Measurements from ENCODE around the gene CA12.
"Not testable (repeated sequence)": the region's sequence is repeated elsewhere in the genome, so short reads cannot be mapped to it uniquely, and the experiment has no call there.

The CA12 gene

DNA sequence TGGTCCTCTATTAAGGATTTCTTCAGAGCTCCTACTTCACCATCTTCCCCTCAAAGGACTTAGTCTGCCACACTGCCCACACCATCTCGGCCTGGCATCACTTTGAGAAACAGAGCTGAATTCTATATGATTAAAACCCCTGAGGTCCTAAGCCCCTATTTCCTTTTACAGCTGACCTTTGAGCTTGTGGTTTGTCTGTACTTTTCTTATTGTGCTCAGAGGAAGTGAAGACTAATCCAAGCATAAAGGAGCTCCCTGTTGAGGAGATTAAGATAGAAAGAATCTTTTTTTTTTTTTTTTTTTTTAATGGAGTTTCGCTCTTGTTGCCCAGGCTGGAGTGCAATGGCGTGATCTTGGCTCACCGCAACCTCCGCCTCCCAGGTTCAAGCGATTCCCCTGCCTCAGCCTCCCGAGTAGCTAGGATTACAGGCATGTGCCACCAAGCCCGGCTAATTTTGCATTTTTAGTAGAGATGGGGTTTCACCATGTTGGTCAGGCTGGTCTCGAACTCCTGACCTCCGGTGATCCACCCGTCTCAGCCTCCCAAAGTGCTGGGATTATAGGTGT, 38.6 kb downstream of the CA12 start:
- not testable (repeated sequence) for H3K9me3 Mint-ChIP-seq; H3K4me3 Mint-ChIP-seq; DNase-seq (ENCODE audit: low spot score in 2 of 2); H3K4me1 Mint-ChIP-seq; ATAC-seq; H3K36me3 Mint-ChIP-seq; H3K27ac Mint-ChIP-seq

DNA sequence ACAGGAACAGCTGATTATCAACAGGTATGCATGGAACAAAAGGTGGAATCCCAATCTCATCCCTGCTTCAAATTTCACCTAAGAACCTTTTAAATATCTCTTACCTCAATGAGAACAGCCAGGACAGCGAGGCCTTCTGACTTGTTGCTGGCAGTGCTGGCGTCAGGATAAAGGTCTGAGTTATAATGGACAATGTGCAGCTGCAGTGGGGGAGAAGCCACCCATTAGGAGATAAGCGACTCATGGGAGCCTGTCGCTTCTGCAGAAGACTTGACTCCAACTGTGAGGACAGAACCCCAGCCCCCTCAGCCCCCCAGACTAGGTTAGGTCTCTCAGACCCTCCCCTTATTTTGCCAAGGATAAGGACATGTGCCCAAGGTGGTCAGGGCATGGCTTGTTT, 39.7 kb downstream of the CA12 start:
- no peak overlapping the region for H3K4me3 Mint-ChIP-seq
- ATAC-seq, result no peak
- no peak overlapping the region for H3K27ac Mint-ChIP-seq

DNA sequence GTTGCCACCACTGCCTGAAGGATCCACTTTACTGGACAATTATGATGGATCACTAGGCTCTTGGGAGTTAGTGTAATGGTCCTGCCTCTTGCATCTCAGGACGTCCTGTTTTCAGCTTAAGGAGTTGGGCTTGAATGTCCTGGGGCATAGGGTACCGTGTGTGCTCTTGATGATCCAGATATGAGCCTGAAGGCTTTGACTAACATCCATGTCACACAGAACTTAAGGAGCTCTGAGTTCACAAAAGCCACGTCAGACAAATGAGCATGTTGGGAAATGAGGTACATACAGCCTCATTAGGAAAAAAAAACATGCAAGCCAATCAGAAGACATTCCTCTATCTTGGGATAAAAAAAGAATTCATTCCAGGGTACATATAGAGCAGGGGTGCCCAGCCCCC, 40.8 kb downstream of the CA12 start:
- DNase-seq (ENCODE audit: low spot score in 2 of 2), result no peak
- no peaks in the 10 kb centered on the region for H3K36me3 Mint-ChIP-seq
- ATAC-seq, result no peak
- H3K27ac Mint-ChIP-seq, result no peak overlapping the region
- no peak overlapping the region for H3K4me3 Mint-ChIP-seq
- H3K9me3 Mint-ChIP-seq, result no peaks in the 10 kb centered on the region
- H3K4me1 Mint-ChIP-seq, result no peaks in the 10 kb centered on the region

More for the DNA sequence above, 39.7 kb downstream of the CA12 start:
- H3K36me3 Mint-ChIP-seq, result no peaks in the 10 kb centered on the region
- H3K9me3 Mint-ChIP-seq, result no peaks in the 10 kb centered on the region
- DNase-seq (ENCODE audit: low spot score in 2 of 2), result no peak
- H3K4me1 Mint-ChIP-seq, result no peaks in the 10 kb centered on the region

DNA sequence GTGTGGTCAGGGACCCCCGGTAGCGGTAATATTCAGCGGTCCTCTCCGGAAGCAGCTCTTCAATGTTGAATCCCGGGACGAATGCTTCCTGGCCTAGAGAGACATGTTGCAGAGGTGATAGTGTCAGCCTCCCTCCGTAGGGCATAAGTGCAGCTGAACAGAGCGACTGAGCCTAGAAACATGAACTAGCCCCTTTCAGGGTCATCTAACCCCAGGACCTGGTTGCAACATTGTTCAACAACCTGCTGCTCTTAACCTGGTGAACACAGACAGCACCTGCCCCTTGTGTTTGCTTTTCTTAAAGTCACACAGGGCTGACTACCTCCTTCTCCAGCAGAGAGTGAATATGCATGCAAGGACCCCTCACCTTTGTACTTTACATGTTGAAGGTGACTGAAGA, 41.3 kb downstream of the CA12 start:
- ATAC-seq (no peak), DNase-seq (ENCODE audit: low spot score in 2 of 2) (no peak)
- Mint-ChIP-seq H3K9me3 (no peaks in the 10 kb centered on the region), H3K36me3 (no peaks in the 10 kb centered on the region), H3K4me1 (no peaks in the 10 kb centered on the region), H3K4me3 (no peak overlapping the region), H3K27ac (no peak overlapping the region)

DNA sequence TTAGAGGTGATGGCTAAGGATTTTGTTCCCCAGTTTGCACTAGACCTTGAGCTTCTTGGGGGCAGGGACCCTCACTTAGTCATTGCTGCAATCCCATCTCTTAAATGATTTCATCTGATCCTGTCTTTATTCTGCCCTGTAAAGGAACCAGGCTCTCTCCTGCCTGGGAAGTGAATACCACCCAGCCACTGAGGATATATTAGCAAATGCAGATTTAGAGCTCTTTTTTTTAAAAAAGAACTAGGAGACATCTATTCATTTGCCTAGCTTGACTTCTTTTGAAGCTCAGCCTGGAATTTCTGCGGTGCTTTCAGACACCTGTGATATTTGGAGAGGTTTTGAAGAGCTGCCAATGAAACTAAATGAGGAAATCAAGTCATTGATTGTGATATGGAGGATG, 41.8 kb downstream of the CA12 start:
- Mint-ChIP-seq H3K36me3 (no peaks in the 10 kb centered on the region), H3K4me3 (no peak overlapping the region), H3K4me1 (no peaks in the 10 kb centered on the region), H3K9me3 (no peaks in the 10 kb centered on the region), H3K27ac (no peak overlapping the region)
- ATAC-seq, result no peak
- no peak for DNase-seq (ENCODE audit: low spot score in 2 of 2)

DNA sequence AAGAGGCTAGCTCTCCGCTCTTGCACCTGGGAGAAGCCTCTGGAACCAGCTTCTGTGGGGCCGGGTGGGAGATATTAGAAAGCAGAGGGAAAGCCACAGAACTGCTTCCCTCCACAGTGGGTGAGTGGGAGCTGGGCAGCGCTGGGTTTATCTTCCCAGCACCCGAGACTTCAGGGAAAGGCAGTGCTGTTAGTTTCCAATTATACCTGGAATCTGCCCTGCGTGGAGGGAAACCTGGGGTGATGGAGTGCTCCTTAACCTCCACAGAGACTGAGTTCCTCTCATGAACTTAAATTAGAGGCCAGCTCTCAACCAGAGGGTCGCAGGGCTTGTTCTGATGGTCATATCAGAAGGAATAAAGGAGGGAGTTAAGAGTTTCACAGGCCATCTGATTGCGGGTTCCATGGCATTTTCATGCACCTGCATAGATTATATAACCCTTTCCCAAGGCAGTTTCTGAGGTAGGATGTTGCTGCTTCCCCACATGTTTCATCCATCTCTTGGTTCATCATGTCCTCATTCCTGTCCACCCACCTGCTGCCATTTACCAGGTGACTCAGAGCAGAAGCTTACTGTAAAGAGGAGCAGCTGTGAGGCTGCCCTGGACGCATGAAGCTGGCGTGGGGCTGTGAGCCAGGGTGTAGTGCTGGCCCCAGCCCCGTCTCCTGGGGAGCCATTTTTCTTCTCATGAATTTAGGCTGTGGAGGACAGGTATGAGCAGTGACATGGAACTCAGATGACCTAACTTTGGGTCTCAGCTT, 42.5 kb downstream of the CA12 start:
- Mint-ChIP-seq H3K27ac (no peak overlapping the region), H3K4me3 (no peak overlapping the region), H3K4me1 (no peaks in the 10 kb centered on the region), H3K36me3 (no peaks in the 10 kb centered on the region), H3K9me3 (no peaks in the 10 kb centered on the region)
- no peak for DNase-seq (ENCODE audit: low spot score in 2 of 2)
- ATAC-seq, result no peak

DNA sequence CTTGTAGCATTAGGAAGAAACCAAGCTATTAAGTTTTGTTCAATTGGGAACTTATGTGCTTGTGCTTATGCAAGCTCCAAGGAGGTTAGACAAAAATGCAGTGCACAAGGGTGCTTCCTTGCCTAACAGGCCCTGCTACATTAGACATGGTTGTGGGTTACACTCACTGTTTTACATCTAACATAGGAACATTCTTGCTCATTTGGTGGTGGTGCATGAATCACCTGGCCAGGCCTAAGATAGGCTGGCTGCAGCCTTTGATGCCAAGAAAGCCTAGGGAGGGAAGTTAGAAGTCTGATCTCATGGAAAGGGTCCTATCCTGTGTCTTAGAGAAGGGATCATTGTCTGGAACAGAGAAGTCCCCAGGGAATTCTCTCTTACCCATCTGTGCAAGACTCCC, 43.5 kb downstream of the CA12 start:
- ATAC-seq (peak; percentile 76), DNase-seq (ENCODE audit: low spot score in 2 of 2) (no peak)
- Mint-ChIP-seq H3K36me3 (no peaks in the 10 kb centered on the region), H3K4me3 (no peak overlapping the region), H3K4me1 (no peaks in the 10 kb centered on the region), H3K27ac (no peak overlapping the region), H3K9me3 (no peaks in the 10 kb centered on the region)

DNA sequence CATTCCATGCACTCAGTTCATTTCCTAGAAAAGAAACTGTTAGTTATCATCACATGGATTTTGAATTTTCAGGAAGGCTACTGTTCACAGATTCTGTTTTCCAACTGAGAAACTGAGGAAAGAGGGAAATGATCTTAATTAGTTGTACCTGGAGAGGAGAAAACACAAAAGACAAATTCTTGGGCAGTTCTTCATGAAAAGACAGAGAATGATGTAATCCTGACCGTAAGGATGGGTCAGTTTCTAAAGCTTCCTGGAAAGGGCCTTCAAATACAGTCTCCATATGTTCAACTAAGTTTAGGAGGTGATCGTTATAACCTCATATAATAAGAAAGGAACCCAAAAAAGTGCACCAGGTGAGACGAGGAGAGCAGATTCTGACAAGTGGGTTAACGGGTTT, 44.6 kb downstream of the CA12 start:
- ATAC-seq, result no peak
- Mint-ChIP-seq H3K27ac (no peak overlapping the region), H3K4me1 (no peaks in the 10 kb centered on the region), H3K9me3 (no peaks in the 10 kb centered on the region), H3K4me3 (no peak overlapping the region), H3K36me3 (no peaks in the 10 kb centered on the region)
- no peak for DNase-seq (ENCODE audit: low spot score in 2 of 2)

DNA sequence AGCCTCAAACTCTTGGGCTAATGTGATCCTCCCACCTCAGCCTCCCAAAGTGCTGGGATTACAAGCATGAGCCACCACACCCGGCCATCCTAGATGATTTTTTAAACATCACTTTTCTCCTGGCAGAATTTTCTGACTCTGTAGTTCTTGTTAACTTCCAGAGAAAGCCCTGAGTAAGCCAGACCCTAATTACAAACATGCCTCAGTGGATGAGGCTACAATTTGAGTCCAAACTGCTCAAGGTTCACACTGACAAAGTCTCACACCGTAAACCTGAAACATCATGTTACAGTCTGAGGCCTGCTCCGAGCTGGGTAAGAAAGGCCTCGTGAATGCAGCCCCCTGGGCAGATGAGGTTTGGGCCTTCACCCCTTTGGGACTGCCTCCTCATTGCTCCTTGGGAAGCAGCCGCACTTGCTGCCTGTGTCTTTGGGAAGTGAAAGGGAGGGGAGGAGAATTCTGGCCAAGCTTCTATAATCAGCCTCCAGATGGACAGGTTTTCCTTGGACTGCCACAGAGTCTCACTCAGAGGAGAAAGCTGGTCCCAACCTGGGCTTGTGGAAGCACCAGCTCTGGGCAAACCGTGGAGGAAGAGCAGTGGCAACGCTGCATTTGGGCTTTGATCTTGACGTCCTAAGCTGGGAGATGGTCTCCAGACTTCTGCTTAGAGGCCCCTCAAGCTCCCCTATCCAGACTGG, 46.0 kb downstream of the CA12 start:
- no peak for DNase-seq (ENCODE audit: low spot score in 2 of 2)
- Mint-ChIP-seq H3K27ac (no peak overlapping the region), H3K36me3 (no peaks in the 10 kb centered on the region), H3K9me3 (no peaks in the 10 kb centered on the region), H3K4me1 (peaks cover 10% of the 10 kb centered on the region), H3K4me3 (no peak overlapping the region)
- ATAC-seq, result no peak

DNA sequence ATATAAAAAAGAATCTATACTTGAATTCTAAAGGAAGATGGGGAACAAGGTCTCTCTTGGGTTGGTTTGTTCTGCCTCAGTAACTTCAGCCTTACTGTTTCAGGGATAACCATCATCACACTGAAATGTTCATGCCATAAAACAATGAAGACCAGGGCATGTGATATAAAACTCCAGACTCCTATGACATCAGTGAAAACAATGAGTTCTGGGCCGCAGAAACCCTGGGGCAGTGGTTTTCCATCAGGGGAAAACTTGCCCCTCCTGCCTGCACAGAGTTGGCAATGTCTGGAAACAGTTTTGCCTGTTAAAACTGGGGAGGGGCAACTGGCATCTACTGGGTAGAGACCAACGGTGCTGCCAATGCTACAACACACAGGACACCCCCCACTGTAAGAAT, 46.8 kb downstream of the CA12 start:
- no peak overlapping the region for H3K27ac Mint-ChIP-seq
- ATAC-seq (no peak), DNase-seq (ENCODE audit: low spot score in 2 of 2) (no peak)
- no peak overlapping the region for H3K4me3 Mint-ChIP-seq
- no peaks in the 10 kb centered on the region for H3K36me3 Mint-ChIP-seq
- H3K9me3 Mint-ChIP-seq, result no peaks in the 10 kb centered on the region
- peaks cover 10% of the 10 kb centered on the region for H3K4me1 Mint-ChIP-seq

DNA sequence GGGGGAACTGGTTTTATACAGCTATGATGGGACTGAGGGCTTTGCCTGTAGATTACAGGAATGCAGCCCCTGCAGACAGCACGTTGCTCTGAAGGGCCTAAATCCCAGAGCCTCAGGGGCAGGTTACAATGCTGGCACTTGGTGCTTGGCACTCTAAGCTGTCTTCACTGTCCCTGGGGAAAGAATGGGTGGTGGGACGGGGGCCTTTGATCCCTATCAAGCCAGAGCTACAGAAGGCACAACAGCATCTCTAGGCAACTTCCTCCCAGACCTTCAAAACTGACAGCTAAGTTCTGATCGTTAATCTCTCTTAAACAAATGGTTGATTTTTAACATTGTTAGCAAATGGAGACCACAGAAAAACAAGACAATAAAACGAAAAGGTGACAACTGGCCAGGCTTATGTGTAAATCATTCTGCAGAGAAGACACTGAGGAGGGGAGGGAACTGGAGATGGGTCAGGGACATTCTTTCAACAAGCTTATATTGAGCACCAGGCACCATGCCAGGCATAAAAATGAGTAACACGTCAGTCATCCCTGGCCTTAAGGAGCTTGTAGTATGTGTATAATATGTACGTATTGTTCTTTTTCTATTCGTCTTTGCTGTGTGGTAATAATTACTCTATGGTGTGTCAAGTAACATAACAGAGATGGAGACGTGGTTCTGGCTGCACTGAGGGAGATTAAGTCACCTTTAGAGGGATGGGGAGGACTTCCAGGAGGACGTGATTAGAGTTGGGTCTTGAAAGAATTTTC, 49.1 kb downstream of the CA12 start:
- ATAC-seq, result no peak
- H3K27ac Mint-ChIP-seq, result no peak overlapping the region
- no peaks in the 10 kb centered on the region for H3K36me3 Mint-ChIP-seq
- H3K9me3 Mint-ChIP-seq, result no peaks in the 10 kb centered on the region
- DNase-seq (ENCODE audit: low spot score in 2 of 2), result no peak
- H3K4me1 Mint-ChIP-seq, result peaks cover 10% of the 10 kb centered on the region
- H3K4me3 Mint-ChIP-seq, result no peak overlapping the region

DNA sequence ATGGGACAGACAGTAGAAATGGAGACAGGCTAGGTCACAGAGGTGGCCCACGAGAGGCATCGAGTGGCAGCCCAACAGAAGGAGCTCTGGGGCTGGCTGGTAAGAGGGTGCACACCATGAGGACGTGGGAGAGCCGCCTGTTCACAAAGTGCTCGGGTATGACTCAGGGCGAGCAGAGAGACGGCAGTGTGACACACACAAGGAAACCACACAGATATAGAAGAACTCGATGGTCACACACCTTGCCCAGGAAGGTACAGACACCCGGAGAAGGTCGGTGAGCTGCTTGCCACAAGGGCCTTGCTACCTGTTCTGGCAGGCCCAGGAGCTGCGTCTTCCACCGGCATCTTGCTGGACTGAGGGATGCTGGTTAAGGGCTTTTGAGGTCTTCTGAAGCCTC, 50.2 kb downstream of the CA12 start:
- ATAC-seq (peak; percentile 97), DNase-seq (ENCODE audit: low spot score in 2 of 2) (peak; percentile 17 to 51)
- Mint-ChIP-seq H3K36me3 (no peaks in the 10 kb centered on the region), H3K4me3 (no peak overlapping the region), H3K27ac (peak overlapping the region; percentile 56), H3K9me3 (no peaks in the 10 kb centered on the region), H3K4me1 (peaks cover 10% of the 10 kb centered on the region)

DNA sequence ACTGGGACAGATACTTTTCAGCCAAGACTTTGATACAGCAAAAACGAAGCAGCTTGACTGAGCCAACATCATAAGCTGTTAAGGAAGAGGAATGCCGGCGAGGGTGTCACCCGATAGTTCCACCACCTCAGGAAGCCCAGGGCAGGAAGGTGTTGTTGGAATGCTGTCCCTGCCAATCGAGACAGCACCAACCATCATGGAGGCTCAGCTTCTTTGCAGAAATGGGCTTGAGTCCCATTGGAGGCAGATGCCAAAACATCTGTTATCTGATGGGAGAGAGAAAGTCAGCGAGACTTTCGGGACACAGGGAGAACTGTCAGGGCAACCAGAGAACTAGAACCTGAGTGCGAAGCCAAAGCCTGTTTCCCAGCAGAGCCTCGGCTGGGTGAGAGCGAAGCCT, 50.7 kb downstream of the CA12 start:
- Mint-ChIP-seq H3K9me3 (no peaks in the 10 kb centered on the region), H3K27ac (peak overlapping the region; percentile 56)
- no peak for ATAC-seq

DNA sequence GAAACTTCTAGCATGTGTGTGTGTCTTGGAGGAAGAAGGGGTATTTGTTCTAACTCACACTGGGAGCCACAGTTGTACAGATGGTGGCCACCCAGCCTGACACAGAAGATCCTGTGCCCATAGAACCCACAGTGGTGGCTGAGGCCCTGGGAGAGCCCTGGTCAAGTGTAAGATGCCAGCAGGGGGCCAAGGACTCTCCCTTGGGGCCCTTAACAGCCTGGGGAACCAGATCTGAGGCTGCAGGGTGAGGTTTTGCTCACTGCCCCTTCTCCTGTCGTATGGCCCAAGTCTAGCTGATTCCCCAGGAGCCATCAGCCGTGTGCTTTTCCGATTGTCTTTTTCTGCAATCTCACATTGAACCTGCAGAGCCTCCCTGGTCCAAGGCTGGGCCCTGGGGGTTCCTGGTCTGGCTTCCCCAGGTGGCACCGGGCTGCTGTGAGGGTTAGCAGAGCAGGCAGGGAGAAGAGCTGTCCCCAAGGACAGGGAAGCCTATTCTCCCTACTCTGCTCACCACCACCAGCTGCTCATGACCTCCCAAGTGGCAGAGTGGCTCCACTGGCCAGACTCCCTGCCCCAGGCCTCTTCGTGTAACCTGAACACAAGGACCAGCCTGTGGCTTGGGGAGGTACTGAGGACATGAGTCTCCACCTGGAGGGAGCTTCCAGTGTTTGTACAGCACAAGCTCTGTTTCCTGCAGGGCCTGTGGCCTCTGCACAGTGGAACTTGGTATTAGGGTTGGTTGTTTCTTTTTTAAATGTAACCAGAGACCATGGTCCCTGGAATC, 51.9 kb downstream of the CA12 start:
- no peak for ATAC-seq
- DNase-seq (ENCODE audit: low spot score in 2 of 2), result no peak
- no peak overlapping the region for H3K4me3 Mint-ChIP-seq
- H3K9me3 Mint-ChIP-seq, result no peaks in the 10 kb centered on the region
- peaks cover 10% of the 10 kb centered on the region for H3K4me1 Mint-ChIP-seq
- H3K36me3 Mint-ChIP-seq, result no peaks in the 10 kb centered on the region
- H3K27ac Mint-ChIP-seq, result no peak overlapping the region

More for the DNA sequence above, 50.7 kb downstream of the CA12 start:
- H3K36me3 Mint-ChIP-seq, result no peaks in the 10 kb centered on the region
- peaks cover 10% of the 10 kb centered on the region for H3K4me1 Mint-ChIP-seq
- H3K4me3 Mint-ChIP-seq, result no peak overlapping the region
- DNase-seq (ENCODE audit: low spot score in 2 of 2), result no peak

Measured in stimulated activated effector memory CD8-positive, alpha-beta T cell treated with anti-CD3 and anti-CD28 coated beads, Interleukin-12 subunit alpha, Interleukin-12 subunit beta, amount 100 ng/mL, for 72 hours (primary cell).